ENCODE measurements around the gene ING3.
"Not testable (repeated sequence)": the region's sequence is repeated elsewhere in the genome, so short reads cannot be mapped to it uniquely, and the experiment has no call there.

The ING3 gene

GRCh38 chr7:120979765-120980499 is 29.4 kb downstream of the ING3 start:
- peaks cover 2% of the 10 kb centered on the region; the same call in 1 of the 2 replicates for H3K4me1 ChIP-seq (ENCODE audit: control insufficient read depth, insufficient read depth, low read length)
- no peak overlapping the region for H3K27ac ChIP-seq (ENCODE audit: extremely low read depth, low read depth, low read length)
- ChIA-PET CTCF (interaction anchor here (0.9 to 1.3 kb wide), 4 partner anchors 8 to 173 kb away, joined by 3 to 7 read pairs (median 4); no protein-coding TSS in a partner anchor), POLR2A (no interaction called here)
- peak; percentile 46; the same call in 1 of the 2 replicates for TF ChIP-seq PRDM1 (tag by site-specific recombination; IDR thresholded peaks at IDR 0.05)
- TF ChIP-seq ZNF707 (tag by site-specific recombination; IDR thresholded peaks at IDR 0.05), result no peak
- H3K9me3 ChIP-seq (ENCODE audit: control insufficient read depth, insufficient read depth, low read depth, low read length), result no peaks in the 10 kb centered on the region
- H3K36me3 ChIP-seq (ENCODE audit: control insufficient read depth in 2 of 2, insufficient read depth in 1 of 2, low read length in 2 of 2), result peaks cover 12 to 15% of the 10 kb centered on the region in 2 experiments; a peak in 2 of 3 replicates
- no peak overlapping the region for H3K4me3 ChIP-seq (ENCODE audit: low read depth, low read length)

GRCh38 chr7:120981117-120981516 is 30.5 kb downstream of the ING3 start:
- ChIA-PET CTCF (interaction anchor here (0.8 to 0.9 kb wide), 3 partner anchors 95 to 127 kb away, joined by 3 to 5 read pairs (median 3); no protein-coding TSS in a partner anchor), POLR2A (no interaction called here)
- Histone ChIP-seq H3K9me3 (ENCODE audit: control insufficient read depth, insufficient read depth, low read depth, low read length) (no peaks in the 10 kb centered on the region), H3K4me1 (ENCODE audit: control insufficient read depth, insufficient read depth, low read length) (peaks cover 3% of the 10 kb centered on the region; the same call in 1 of the 2 replicates), H3K4me3 (ENCODE audit: low read depth, low read length) (no peak overlapping the region), H3K36me3 (ENCODE audit: control insufficient read depth in 2 of 2, insufficient read depth in 1 of 2, low read length in 2 of 2) (peaks cover 5 to 7% of the 10 kb centered on the region in 2 experiments; a peak in 2 of 3 replicates), H3K27ac (ENCODE audit: extremely low read depth, low read depth, low read length) (no peak overlapping the region)
- TF ChIP-seq ZBTB49 (tag by site-specific recombination; IDR thresholded peaks at IDR 0.05; ENCODE audit: low read depth) (no peak), ZNF175 (tag by site-specific recombination; IDR thresholded peaks at IDR 0.05) (no peak), ZSCAN4 (tag by site-specific recombination; IDR thresholded peaks at IDR 0.05) (peak; percentile 59; the same call in 1 of the 2 replicates), ZNF146 (tag by site-specific recombination; IDR thresholded peaks at IDR 0.05) (peak; percentile 76)

- no peak overlapping the region for H3K4me3 ChIP-seq (ENCODE audit: low read depth, low read length)
- no peaks in the 10 kb centered on the region for H3K9me3 ChIP-seq (ENCODE audit: control insufficient read depth, insufficient read depth, low read depth, low read length)
- peaks cover 3% of the 10 kb centered on the region; the same call in 1 of the 2 replicates for H3K4me1 ChIP-seq (ENCODE audit: control insufficient read depth, insufficient read depth, low read length)
- no peaks in the 10 kb centered on the region for H3K36me3 ChIP-seq (ENCODE audit: control insufficient read depth in 2 of 2, insufficient read depth in 1 of 2, low read length in 2 of 2)
- ChIA-PET CTCF (no interaction called here), POLR2A (no interaction called here)
- TF ChIP-seq ZNF449 (tag by site-specific recombination; IDR thresholded peaks at IDR 0.05) (no peak), ZBTB17 (tag by site-specific recombination; IDR thresholded peaks at IDR 0.05) (peak; percentile 47; the same call in 1 of the 2 replicates)
- no peak overlapping the region for H3K27ac ChIP-seq (ENCODE audit: extremely low read depth, low read depth, low read length)
Observed at GRCh38 chr7:120981888-120982615, 31.5 kb downstream of the ING3 start.

GRCh38 chr7:120983592-120983991 is 33.0 kb downstream of the ING3 start:
- POLR2A ChIA-PET; H3K4me3 ChIP-seq (ENCODE audit: low read depth, low read length); H3K36me3 ChIP-seq (ENCODE audit: control insufficient read depth in 2 of 2, insufficient read depth in 1 of 2, low read length in 2 of 2); H3K9me3 ChIP-seq (ENCODE audit: control insufficient read depth, insufficient read depth, low read depth, low read length); H3K4me1 ChIP-seq (ENCODE audit: control insufficient read depth, insufficient read depth, low read length); H3K27ac ChIP-seq (ENCODE audit: extremely low read depth, low read depth, low read length); CTCF ChIA-PET: not testable (repeated sequence)
- peak; percentile 83 for TF ChIP-seq ZNF146 (tag by site-specific recombination; IDR thresholded peaks at IDR 0.05)
